Measurements from ENCODE around the gene KCNS3. TPM values are rescaled to one million over a fixed set of nuclear protein-coding genes. Genes with fewer than 3 reads are reported as not detected.

The KCNS3 gene
- total and polyA plus RNA-seq, 9 of the 15 experiments (the other 6 are each of a cell fraction or from before 2014, with no cell fraction given), result 0.01 to 0.75 (median 0.25) TPM

DNA sequence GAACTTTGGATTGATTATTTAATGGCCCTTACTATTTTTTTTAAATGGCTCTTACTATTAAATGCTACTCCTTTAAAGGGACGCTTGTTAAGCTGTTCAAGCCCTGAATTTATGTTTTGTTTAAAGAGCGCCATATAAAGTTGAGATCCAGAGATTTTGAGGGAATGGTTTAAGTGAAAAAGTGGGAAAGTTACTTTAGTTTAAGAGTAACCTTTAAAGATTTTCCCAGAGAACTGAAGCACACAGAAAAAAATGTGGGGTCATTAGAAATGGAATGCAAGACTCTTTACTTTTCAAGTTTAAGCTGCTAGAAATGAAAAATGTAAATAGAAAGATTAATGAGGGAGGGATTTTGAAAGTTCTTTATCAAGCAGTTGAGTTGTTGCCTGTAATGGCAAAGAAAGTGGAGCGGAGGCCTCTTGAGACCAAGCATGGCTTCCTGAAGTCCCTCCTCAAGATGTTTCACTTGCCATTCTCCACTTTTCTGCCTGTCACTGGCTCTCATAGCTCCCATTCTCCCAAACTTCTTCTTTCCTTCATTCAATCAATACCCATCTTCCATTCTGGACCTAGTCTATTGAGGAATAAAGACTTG, 93.2 kb downstream of the KCNS3 start:
- DNase-seq (ENCODE audit: extremely low read depth in 1 of 4, low spot score in 3 of 4), result no peak
- H3K27ac ChIP-seq (ENCODE audit: extremely low read depth, low read depth, low read length), result no peak overlapping the region
- no peaks in the 10 kb centered on the region for H4K20me1 ChIP-seq (replicated peaks; ENCODE audit: control insufficient read depth, insufficient read depth, low read length)
- no peak for TF ChIP-seq FOXK1 (CRISPR knock-in tag; IDR thresholded peaks at IDR 0.05; ENCODE audit: borderline replicate concordance)
- TF ChIP-seq, protein P1, sequence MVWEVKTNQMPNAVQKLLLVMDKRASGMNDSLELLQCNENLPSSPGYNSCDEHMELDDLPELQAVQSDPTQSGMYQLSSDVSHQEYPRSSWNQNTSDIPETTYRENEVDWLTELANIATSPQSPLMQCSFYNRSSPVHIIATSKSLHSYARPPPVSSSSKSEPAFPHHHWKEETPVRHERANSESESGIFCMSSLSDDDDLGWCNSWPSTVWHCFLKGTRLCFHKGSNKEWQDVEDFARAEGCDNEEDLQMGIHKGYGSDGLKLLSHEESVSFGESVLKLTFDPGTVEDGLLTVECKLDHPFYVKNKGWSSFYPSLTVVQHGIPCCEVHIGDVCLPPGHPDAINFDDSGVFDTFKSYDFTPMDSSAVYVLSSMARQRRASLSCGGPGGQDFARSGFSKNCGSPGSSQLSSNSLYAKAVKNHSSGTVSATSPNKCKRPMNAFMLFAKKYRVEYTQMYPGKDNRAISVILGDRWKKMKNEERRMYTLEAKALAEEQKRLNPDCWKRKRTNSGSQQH (CRISPR knock-in tag; IDR thresholded peaks at IDR 0.05), result no peak
- no peak for TF ChIP-seq ZNF696 (CRISPR knock-in tag; conservative IDR thresholded peaks at IDR 0.05)
- no peak for TF ChIP-seq ZNF121 (CRISPR knock-in tag; conservative IDR thresholded peaks at IDR 0.05)
- H2AFZ ChIP-seq (ENCODE audit: low read depth, low read length), result no peak overlapping the region
- H3K27me3 ChIP-seq (ENCODE audit: control insufficient read depth in 2 of 2, insufficient read depth in 2 of 2, low read length in 2 of 2), result no peaks in the 10 kb centered on the region
- no TSS peak for BruUV-seq (replicated peaks)
- no peak overlapping the region for H3K4me2 ChIP-seq (ENCODE audit: insufficient read depth, low read length)
- no peak for ATAC-seq
- no peak for FAIRE-seq
- H3K9me1 ChIP-seq (ENCODE audit: control insufficient read depth, insufficient read depth, low read length), result no peaks in the 10 kb centered on the region
- in situ Hi-C loops (cut with MboI) (no loop called here), intact Hi-C loops (cut with micrococcal nuclease) (no loop called here)
- CTCF ChIA-PET (ENCODE audit: low intra/inter-chr PET ratio), result no interaction called here
- no peak overlapping the region for H3K9ac ChIP-seq (ENCODE audit: insufficient read depth in 1 of 2, low read depth in 2 of 2, low read length in 2 of 2)
- 4% methylated on average over 3 of the region's 3 CpGs for WGBS (ENCODE audit: insufficient coverage, low coverage, missing lambda C conversion rate)
- no peaks in the 10 kb centered on the region for H3K36me3 ChIP-seq (ENCODE audit: control insufficient read depth, insufficient read depth, low read length)
- POLR2A ChIA-PET, result no interaction called here
- no peaks in the 10 kb centered on the region for H3K4me1 ChIP-seq (replicated peaks in 1 of 2; ENCODE audit: control insufficient read depth in 2 of 2, insufficient read depth in 2 of 2, low read length in 2 of 2)
- H3K4me3 ChIP-seq, result no peak overlapping the region
- no peaks in the 10 kb centered on the region for H3K9me3 ChIP-seq (replicated peaks; ENCODE audit: control insufficient read depth, insufficient read depth, low read depth, low read length)
- H3K79me2 ChIP-seq (ENCODE audit: control insufficient read depth, insufficient read depth, low read length), result no peaks in the 10 kb centered on the region

DNA sequence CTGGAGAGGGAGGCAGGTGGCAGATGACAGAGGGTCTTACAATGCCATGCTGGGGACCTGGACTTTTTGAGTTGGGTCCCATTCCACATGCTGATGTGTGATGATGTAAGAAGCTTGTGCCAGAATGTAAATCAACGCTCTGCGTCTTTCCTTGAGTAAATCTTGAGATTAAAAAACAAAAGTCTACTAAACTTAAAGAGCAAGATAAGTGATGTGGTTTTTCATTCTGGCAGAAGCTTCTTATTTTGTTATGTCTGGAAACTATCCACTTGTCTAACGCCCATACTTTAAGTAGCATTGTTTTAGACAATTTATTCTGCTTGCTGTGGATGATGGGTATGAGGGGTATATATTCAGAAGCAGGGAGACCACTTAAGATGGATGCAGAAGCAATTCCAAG, 94.5 kb downstream of the KCNS3 start:
- H3K4me1 ChIP-seq (replicated peaks in 1 of 2; ENCODE audit: control insufficient read depth in 2 of 2, insufficient read depth in 2 of 2, low read length in 2 of 2), result no peaks in the 10 kb centered on the region
- no peak for DNase-seq (ENCODE audit: extremely low read depth in 1 of 4, low spot score in 3 of 4)
- no peaks in the 10 kb centered on the region for H3K9me3 ChIP-seq (replicated peaks; ENCODE audit: control insufficient read depth, insufficient read depth, low read depth, low read length)
- no peaks in the 10 kb centered on the region for H3K79me2 ChIP-seq (ENCODE audit: control insufficient read depth, insufficient read depth, low read length)
- no peak overlapping the region for H2AFZ ChIP-seq (ENCODE audit: low read depth, low read length)
- BruUV-seq (replicated peaks), result no TSS peak
- TF ChIP-seq NRF1 (conservative IDR thresholded peaks at IDR 0.05 in 1 of 2, IDR thresholded peaks at IDR 0.05 in 1 of 2), result no peak
- TF ChIP-seq, protein P2, sequence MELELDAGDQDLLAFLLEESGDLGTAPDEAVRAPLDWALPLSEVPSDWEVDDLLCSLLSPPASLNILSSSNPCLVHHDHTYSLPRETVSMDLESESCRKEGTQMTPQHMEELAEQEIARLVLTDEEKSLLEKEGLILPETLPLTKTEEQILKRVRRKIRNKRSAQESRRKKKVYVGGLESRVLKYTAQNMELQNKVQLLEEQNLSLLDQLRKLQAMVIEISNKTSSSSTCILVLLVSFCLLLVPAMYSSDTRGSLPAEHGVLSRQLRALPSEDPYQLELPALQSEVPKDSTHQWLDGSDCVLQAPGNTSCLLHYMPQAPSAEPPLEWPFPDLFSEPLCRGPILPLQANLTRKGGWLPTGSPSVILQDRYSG (tag; conservative IDR thresholded peaks at IDR 0.05; ENCODE audit: low read depth), result no peak
- no peak overlapping the region for H3K4me2 ChIP-seq (ENCODE audit: insufficient read depth, low read length)
- CTCF ChIA-PET (ENCODE audit: low intra/inter-chr PET ratio), result no interaction called here
- WGBS (ENCODE audit: insufficient coverage, low coverage, missing lambda C conversion rate), result 0% methylated on average over 3 of the region's 3 CpGs
- ATAC-seq, result no peak
- POLR2A ChIA-PET, result no interaction called here
- no peaks in the 10 kb centered on the region for H3K27me3 ChIP-seq (ENCODE audit: control insufficient read depth in 2 of 2, insufficient read depth in 2 of 2, low read length in 2 of 2)
- no peak overlapping the region for H3K27ac ChIP-seq (ENCODE audit: extremely low read depth, low read depth, low read length)
- no peaks in the 10 kb centered on the region for H4K20me1 ChIP-seq (replicated peaks; ENCODE audit: control insufficient read depth, insufficient read depth, low read length)
- no peak overlapping the region for H3K9ac ChIP-seq (ENCODE audit: insufficient read depth in 1 of 2, low read depth in 2 of 2, low read length in 2 of 2)
- H3K4me3 ChIP-seq, result no peak overlapping the region
- no peak for FAIRE-seq
- no peaks in the 10 kb centered on the region for H3K9me1 ChIP-seq (ENCODE audit: control insufficient read depth, insufficient read depth, low read length)
- no peaks in the 10 kb centered on the region for H3K36me3 ChIP-seq (ENCODE audit: control insufficient read depth, insufficient read depth, low read length)
- intact Hi-C loops (cut with micrococcal nuclease), result no loop called here
- in situ Hi-C loops (cut with MboI), result no loop called here
